HL-60 (cell line): Measurements from ENCODE around the gene POLR2F.

Experiments used
- DNase-seq, 2 experiments: peaks; one replicate each; pipeline ENCODE4 v3.0.0-alpha.2; 2010 to 2020; ENCODE audit warnings: low read depth in 1 of 2, low spot score in 1 of 2
- H3K27ac ChIP-seq: fragments of 250-450 bp; sonication (Bioruptor Pico); replicated peaks from 2 replicates; pipeline ENCODE4 v1.5.1; 2020; ENCODE audit warnings: mild to moderate bottlenecking, moderate library complexity
- H3K27me3 ChIP-seq: fragments of 250-450 bp; sonication (Bioruptor Pico); 2 replicates; pipeline ENCODE4 v1.5.1; 2021; ENCODE audit warnings: mild to moderate bottlenecking, moderate library complexity; ENCODE audit not compliant: insufficient read depth, poor library complexity, severe bottlenecking
- H3K4me3 ChIP-seq: replicated peaks from 2 replicates; pipeline ENCODE4 v1.5.1; 2011; ENCODE audit warnings: mild to moderate bottlenecking, control low read depth, low read length; ENCODE audit not compliant: insufficient read depth
- CTCF ChIP-seq: IDR thresholded peaks from one replicate; pipeline ENCODE4 v1.5.1; 2011; ENCODE audit warnings: low read length, control low read depth, inconsistent platforms; ENCODE audit not compliant: insufficient read depth
- GABPA ChIP-seq: IDR thresholded peaks from 2 replicates; pipeline ENCODE4 v1.6.1; 2012; ENCODE audit warnings: low read depth
- POLR2AphosphoS5 ChIP-seq: IDR thresholded peaks from 2 replicates; pipeline ENCODE4 v1.6.1; 2012; ENCODE audit warnings: low read depth
- REST ChIP-seq: IDR thresholded peaks from 2 replicates; pipeline ENCODE4 v1.6.1; 2012; ENCODE audit warnings: low read depth; ENCODE audit not compliant: insufficient replicate concordance
- SPI1 ChIP-seq: IDR thresholded peaks from 2 replicates; pipeline ENCODE4 v1.6.1; 2012; ENCODE audit warnings: low read depth, mild to moderate bottlenecking, borderline replicate concordance

The POLR2F gene

GRCh38 chr22:37920126-37920525, 33.4 kb upstream of the POLR2F start:
- peak overlapping the region; percentile 41 for H3K27ac ChIP-seq
- H3K4me3 ChIP-seq = no peak overlapping the region
- H3K27me3 ChIP-seq = no peaks in the 10 kb centered on the region
- peak in 1 of 2 experiments; percentile 22 for DNase-seq
- TF ChIP-seq POLR2AphosphoS5 (no peak), CTCF (no peak), GABPA (no peak), REST (no peak), SPI1 (no peak)

GRCh38 chr22:37922191-37922590, 31.3 kb upstream of the POLR2F start:
- no peak for TF ChIP-seq SPI1
- TF ChIP-seq REST = no peak
- no peak for TF ChIP-seq POLR2AphosphoS5
- no peak for TF ChIP-seq CTCF
- no peak for TF ChIP-seq GABPA
- DNase-seq = no peak
- H3K27ac ChIP-seq = no peak overlapping the region
- no peak overlapping the region for H3K4me3 ChIP-seq
- H3K27me3 ChIP-seq = no peaks in the 10 kb centered on the region

GRCh38 chr22:37923927-37924326, 29.6 kb upstream of the POLR2F start:
- TF ChIP-seq CTCF (no peak), REST (no peak), POLR2AphosphoS5 (no peak), GABPA (no peak), SPI1 (no peak)
- Histone ChIP-seq H3K4me3 (no peak overlapping the region), H3K27me3 (no peaks in the 10 kb centered on the region), H3K27ac (no peak overlapping the region)
- no peak for DNase-seq
